ENCODE results near the gene S1PR1.
"Not testable (repeated sequence)": the region's sequence is repeated elsewhere in the genome, so short reads cannot be mapped to it uniquely, and the experiment has no call there.

Gene S1PR1

DNA sequence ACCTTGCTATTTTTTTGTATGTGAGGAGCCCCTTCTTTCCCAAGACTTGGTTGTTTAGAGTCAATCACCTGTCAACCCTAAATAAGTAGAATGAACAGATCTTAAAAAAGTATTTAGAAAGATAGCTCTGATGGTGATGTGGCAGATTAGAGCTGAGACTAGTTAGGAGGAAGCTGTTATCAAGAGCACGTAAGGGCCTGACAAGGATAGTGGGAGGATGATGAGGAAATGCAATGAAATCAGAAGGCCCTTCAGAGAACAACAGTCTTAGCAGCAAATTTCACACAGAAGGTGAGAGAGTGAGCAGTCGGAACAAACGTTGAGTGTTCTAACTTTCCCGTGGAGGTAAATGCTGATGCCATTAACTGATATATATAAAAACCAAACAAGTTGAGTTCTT is 15.9 kb upstream of the S1PR1 start:
- no peak for DNase-seq

DNA sequence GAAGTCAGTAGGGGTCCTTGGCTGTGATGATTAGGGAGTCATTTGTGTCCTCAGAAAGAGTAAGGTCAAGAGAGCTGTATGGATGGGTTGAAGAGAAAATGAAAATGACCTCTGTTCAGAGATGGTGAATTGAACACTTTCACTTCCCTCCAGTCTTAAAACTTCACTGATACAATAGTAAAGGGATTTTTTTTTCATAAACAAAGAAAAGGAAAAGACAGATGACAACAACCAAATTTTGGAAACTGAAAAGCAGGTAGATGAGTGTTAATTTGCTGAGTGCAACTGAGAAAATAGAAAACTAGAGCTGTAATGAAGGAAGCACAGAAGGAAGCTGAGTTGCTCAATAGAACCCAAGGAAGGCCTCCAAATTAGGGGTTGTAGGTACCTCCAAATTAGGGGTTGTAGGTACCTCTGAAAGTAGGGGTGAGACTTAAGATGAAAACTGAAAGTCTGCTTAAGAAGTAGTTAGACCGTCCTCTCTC is 14.8 kb upstream of the S1PR1 start:
- no peak for DNase-seq

GRCh38 chr1:101227837-101228236 is 9.0 kb upstream of the S1PR1 start:
- no peak for DNase-seq

GRCh38 chr1:101228424-101229134 is 8.2 kb upstream of the S1PR1 start:
- DNase-seq: no peak

DNA sequence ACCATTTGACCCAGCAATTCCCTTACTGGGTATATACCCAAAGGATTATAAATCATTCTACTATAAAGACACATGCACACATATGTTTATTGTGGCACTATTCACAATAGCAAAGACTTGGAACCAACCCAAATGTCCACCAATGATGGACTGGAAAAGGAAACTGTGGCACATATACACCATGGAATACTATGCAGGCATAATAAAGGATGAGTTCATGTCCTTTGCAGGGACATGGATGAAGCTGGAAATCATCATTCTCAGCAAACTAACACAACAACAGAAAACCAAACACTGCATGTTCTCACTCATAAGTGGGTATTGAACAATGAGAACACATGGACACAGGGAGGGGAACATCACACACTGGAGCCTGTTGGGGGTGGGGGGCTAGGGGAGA is 4.6 kb upstream of the S1PR1 start:
- not testable (repeated sequence) for DNase-seq

- no peak for DNase-seq
These were observed 3.3 kb upstream of the S1PR1 start for GRCh38 chr1:101233495-101233894.

GRCh38 chr1:101235216-101235695 is 1.6 kb upstream of the S1PR1 start:
- DNase-seq: no peak

GRCh38 chr1:101235696-101236515 is 913 bp upstream of the S1PR1 start:
- peak; percentile 62 for DNase-seq

- peak; percentile 28 for DNase-seq
These were observed 514 bp downstream of the S1PR1 start for GRCh38 chr1:101237229-101237837.

DNA sequence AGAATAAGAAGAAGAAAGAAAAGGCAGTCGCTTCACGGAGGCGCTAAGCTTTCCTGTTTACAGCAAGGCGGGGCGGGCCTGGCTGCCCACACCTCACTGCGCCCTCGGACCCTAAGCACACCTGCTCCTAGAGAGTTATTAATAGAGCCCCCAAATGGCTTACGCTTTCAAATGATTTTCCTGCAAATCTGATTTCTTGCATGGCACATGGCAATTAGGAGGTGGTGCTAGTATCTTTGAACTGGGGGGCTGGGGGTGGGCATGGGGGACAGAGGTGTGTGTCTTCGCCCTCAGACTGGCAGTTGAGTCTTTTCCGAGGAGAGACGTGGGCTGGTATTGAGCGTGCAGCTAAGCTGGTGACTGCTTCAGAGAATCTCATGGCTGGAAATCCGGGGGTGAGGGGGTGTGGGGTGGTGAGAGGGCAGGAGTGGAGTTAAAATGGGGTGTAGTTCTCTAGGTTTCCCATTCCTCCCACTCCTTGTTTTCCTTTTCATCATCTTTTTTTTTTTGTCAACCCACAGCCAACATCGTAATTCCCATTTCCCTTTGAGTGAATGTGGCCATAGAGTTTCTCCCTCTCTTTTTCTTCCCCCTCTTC is 1.3 kb downstream of the S1PR1 start:
- peak; percentile 70 for DNase-seq

- DNase-seq: peak; percentile 80
These were observed 1.9 kb downstream of the S1PR1 start for GRCh38 chr1:101238681-101239094.

- DNase-seq: peak; percentile 54
These were observed 2.5 kb downstream of the S1PR1 start for GRCh38 chr1:101239095-101240040.

- DNase-seq: no peak
These were observed 3.2 kb downstream of the S1PR1 start for GRCh38 chr1:101240041-101240430.

GRCh38 chr1:101241485-101242225 is 4.8 kb downstream of the S1PR1 start:
- DNase-seq: no peak

- DNase-seq: no peak
These were observed 5.7 kb downstream of the S1PR1 start for GRCh38 chr1:101242324-101243050.

DNA sequence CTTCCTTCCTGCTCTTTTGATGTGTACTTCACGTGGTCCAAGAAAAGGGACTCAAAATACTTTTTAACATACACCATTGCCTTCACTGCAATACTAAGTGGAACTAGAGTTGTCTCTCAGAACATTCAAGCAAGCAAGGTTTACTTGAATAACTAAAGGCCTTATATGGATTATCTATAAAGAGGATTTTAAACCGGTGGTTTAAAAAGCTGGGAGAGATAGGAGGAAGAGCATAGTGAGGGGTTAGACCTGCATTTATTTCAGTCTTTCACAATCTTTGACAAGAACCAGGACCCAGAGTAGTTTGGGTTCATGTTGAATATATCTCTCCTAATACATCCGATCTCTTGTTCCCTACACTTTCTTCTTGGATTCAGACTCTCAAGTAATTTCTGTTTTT is 6.9 kb downstream of the S1PR1 start:
- no peak for DNase-seq

- no peak for DNase-seq
These were observed 8.0 kb downstream of the S1PR1 start for GRCh38 chr1:101244842-101245241.

DNA sequence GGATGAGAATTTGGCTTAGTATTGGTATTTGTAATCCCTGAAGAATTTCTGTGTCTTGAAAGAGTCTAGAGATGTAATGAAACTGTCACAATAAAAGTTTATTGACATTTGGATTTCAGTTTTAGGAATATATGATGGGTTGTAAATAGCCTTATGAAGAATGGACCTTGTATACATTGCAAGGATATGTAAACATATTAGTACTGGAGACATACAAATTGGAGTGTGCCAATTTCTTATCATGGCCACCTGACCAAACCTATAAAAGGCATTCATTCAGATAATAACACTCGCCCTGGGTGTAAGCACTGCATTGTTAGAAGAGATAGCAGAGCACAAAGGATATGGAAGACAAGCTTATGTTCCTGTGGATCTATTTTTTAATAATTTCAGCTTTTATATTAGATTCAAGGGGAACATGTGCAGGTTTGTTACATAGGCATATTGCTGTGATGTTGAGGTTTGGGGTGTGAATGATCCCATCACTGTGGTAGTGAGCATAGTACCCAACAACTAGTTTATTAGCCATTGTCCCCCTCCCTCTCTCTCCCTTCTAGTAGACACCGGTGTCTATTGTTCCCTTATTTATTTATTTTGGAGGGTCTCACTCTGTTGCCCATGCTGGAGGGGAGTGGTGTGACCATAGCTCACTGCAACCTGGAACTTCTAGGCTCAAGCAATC is 8.6 kb downstream of the S1PR1 start:
- DNase-seq: no peak

DNA sequence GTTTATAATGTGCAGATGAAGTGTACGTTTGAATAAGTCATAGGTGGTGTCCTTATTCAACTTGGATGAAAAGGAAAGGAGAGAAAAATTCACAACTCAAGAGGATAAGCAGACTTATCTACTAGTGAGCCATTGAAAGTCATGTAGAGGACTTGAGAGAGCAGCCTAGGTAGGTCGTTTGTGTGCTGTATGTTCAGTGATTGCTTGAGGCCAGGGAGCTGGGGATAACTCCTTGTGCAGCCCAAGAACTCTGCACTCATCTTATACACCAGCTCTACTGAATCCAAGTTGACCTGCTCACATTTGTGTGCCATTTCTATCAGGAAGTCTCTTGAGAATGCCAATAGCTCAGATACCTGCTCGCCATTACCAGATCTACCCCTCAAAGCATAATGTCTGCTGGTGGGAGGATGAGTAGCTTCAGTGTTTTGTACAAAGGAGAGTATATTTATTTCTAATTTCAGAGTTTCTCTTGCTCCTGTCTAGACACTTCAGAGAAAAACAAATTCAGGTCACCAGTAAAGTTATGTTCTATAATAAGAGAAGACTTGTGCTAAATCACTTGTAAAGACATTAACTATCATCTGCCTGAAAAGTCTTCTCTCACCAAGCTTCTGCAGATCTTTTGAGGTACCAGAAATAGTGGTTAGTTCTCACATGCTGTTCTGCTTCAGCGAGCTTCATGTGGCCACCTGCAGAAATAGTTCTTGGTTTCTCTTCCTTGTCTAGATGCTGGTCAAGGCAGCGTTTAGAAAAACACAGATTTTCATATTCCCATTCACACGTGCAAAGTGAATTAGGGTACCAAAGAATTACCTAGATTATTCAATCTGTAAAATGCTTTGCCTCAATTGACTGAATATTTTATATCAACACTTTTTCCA is 10.8 kb downstream of the S1PR1 start:
- DNase-seq: peak; percentile 53

Measured in CD4-positive, alpha-beta T cell treated with Interleukin-15 for 1 hour (primary cell).